ENCODE data around the gene NBPF26.
"Not testable (repeated sequence)": the region's sequence is repeated elsewhere in the genome, so short reads cannot be mapped to it uniquely, and the experiment has no call there.

DNA sequence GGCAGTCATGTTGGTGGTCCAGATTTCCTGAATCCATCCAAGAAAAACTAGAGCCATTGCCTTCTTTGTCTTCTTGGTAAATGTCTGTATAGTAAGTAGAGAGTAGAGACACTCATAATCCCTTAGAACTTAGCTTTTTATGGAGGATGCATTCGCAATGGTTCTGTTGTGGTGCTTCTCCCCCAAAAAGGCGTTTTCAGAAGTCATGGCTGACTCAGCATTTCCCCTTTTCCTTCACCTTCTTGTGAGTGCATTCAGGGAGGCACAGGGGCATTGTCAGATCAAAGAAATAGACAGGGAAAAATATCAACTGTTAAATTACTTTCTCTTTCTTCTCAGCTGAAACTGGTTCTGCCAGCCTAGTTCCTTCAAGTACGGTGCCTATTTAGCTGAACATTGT is 45.3 kb downstream of the NBPF26 start:
- TF ChIP-seq EZH2 (IDR thresholded peaks at IDR 0.05; ENCODE audit: insufficient read depth, poor library complexity, severe bottlenecking); EZH2phosphoT487 (IDR thresholded peaks at IDR 0.05; ENCODE audit: insufficient read depth, low read depth): not testable (repeated sequence)

Data from GM23248 (cell line).